ENCODE data around the gene ESPN.

DNA sequence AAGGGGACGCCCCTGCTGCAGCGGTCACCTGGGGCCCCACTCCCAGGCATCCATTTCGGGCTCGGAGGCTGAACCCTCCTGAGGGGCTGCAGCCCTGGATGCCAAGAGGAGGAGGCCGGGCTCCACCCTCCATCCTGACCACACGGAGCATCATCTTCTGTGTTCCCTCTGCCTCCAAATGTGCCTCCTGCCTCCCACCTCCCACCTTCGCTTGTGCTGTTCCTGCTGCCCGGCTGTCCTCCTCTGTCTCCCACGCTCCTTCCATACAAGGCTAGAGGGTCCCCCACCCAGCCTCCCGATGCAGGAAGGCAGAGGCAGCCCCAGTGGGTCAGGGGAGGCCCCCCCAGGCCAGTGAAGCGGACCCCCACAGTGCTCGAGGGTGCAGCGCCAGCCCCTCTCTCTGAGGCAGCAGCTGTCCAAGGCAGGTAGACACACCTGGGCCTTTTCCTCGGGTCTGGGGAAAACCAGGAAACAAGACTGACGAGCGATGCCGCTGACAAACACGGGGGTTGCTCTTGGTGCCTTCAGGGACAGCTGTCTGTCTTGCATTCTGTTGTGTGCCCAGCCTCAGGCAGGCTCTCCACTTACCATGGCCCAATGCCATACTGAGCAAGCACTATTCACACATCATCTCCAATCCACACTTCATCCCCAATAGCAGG lies 83.7 kb downstream of the ESPN start:
- TF ChIP-seq, protein P1, sequence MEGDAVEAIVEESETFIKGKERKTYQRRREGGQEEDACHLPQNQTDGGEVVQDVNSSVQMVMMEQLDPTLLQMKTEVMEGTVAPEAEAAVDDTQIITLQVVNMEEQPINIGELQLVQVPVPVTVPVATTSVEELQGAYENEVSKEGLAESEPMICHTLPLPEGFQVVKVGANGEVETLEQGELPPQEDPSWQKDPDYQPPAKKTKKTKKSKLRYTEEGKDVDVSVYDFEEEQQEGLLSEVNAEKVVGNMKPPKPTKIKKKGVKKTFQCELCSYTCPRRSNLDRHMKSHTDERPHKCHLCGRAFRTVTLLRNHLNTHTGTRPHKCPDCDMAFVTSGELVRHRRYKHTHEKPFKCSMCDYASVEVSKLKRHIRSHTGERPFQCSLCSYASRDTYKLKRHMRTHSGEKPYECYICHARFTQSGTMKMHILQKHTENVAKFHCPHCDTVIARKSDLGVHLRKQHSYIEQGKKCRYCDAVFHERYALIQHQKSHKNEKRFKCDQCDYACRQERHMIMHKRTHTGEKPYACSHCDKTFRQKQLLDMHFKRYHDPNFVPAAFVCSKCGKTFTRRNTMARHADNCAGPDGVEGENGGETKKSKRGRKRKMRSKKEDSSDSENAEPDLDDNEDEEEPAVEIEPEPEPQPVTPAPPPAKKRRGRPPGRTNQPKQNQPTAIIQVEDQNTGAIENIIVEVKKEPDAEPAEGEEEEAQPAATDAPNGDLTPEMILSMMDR (IDR thresholded peaks at IDR 0.05), result no peak
- TF ChIP-seq POLR2A (IDR thresholded peaks at IDR 0.05), result no peak

Measured in esophagus squamous epithelium (tissue), 4 donors.